ENCODE results near the gene TMC5.

GRCh38 chr16:19446886-19447285, 29.2 kb downstream of the TMC5 start:
- no peak for TF ChIP-seq EZH2phosphoT487 (IDR thresholded peaks at IDR 0.05)
- TF ChIP-seq, protein P1, sequence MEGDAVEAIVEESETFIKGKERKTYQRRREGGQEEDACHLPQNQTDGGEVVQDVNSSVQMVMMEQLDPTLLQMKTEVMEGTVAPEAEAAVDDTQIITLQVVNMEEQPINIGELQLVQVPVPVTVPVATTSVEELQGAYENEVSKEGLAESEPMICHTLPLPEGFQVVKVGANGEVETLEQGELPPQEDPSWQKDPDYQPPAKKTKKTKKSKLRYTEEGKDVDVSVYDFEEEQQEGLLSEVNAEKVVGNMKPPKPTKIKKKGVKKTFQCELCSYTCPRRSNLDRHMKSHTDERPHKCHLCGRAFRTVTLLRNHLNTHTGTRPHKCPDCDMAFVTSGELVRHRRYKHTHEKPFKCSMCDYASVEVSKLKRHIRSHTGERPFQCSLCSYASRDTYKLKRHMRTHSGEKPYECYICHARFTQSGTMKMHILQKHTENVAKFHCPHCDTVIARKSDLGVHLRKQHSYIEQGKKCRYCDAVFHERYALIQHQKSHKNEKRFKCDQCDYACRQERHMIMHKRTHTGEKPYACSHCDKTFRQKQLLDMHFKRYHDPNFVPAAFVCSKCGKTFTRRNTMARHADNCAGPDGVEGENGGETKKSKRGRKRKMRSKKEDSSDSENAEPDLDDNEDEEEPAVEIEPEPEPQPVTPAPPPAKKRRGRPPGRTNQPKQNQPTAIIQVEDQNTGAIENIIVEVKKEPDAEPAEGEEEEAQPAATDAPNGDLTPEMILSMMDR (IDR thresholded peaks at IDR 0.05): no peak

Measured in neural progenitor cell (in vitro differentiated cells).